Cardiac fibroblast (primary cell): ENCODE data around the gene CLN5.
"Not testable (repeated sequence)": the region's sequence is repeated elsewhere in the genome, so short reads cannot be mapped to it uniquely, and the experiment has no call there.

Experiments
- DNase-seq, 2 donors: peaks; one replicate each; pipeline versions ENCODE4 v3.0.0 to v3.0.0-alpha.2; 2010; ENCODE audit warnings: low read depth in 2 of 2
- H3K4me3 ChIP-seq, 2 donors: replicated peaks in 1 of 2; 1 replicate in 1 of 2; 2 replicates in 1 of 2; pipeline ENCODE4 v1.5.1; 2011; ENCODE audit warnings: low read depth in 2 of 2, low read length in 2 of 2, mild to moderate bottlenecking in 2 of 2, moderate library complexity in 1 of 2
- TF ChIP-seq, protein P1 (sequence below): IDR thresholded peaks from one replicate; pipeline ENCODE4 v1.5.1; 2011; ENCODE audit warnings: low read depth, mild to moderate bottlenecking, low read length, inconsistent platforms

The CLN5 gene

DNA sequence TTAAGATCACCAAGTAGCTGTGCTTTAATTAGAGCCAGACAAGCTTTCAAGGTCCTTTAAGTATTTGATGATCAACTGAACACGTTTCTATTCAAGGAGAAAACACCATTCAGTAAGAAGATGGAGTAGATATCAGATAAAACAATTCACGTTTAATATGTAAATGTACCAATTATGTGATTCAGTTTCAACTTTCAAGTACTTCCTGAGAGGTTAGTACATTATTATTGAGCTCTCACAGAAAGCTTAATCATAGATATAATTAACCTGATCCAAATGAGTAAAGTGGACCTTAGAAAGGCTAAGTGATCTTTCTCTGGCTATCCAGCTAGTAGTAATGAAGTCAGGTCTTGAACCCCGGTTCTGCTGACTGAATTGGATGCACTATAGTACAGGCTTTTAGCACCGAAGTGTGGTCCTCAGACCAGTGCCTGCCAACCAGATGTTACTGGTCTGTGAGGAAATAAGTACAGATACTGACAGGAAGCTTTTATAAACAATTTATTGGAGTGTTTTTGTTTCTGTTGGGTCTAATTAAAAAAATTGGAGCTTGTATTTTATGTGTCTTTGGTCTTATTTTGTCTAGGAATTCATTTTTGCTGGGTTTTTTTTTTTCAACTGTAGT is 10.2 kb downstream of the CLN5 start:
- TF ChIP-seq, protein P1, sequence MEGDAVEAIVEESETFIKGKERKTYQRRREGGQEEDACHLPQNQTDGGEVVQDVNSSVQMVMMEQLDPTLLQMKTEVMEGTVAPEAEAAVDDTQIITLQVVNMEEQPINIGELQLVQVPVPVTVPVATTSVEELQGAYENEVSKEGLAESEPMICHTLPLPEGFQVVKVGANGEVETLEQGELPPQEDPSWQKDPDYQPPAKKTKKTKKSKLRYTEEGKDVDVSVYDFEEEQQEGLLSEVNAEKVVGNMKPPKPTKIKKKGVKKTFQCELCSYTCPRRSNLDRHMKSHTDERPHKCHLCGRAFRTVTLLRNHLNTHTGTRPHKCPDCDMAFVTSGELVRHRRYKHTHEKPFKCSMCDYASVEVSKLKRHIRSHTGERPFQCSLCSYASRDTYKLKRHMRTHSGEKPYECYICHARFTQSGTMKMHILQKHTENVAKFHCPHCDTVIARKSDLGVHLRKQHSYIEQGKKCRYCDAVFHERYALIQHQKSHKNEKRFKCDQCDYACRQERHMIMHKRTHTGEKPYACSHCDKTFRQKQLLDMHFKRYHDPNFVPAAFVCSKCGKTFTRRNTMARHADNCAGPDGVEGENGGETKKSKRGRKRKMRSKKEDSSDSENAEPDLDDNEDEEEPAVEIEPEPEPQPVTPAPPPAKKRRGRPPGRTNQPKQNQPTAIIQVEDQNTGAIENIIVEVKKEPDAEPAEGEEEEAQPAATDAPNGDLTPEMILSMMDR = no peak
- H3K4me3 ChIP-seq = no peak overlapping the region
- DNase-seq = no peak

DNA sequence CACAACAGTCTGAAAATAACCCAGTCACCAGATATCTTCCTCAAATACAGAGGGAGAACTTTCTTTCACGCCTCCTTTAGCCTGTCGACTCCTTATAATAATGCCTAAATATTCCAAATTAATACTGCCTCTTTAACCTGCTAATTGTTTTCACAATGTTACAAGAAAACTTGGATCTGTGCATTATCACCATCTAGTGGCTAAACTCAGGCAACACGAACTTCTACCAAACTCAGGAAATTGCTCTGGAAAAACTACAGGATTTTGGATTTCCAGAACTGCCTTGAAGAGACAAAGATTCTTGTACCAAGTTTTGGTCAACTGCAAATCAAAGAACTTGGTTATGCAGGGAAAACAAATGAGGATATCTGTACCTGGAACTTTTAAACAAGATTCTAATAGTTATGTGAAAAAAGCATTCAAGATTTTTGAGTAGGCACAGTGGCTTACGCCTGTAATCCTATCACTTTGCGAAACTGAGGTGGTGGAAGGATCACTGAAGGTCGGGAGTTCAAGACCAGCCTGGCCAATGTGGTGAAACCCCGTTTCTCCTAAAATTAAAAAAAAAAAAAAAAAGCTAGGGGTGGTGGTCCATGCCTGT is 10.8 kb downstream of the CLN5 start:
- TF ChIP-seq, protein P1 = peak; percentile 73
- peak; percentile 53 to 65 for DNase-seq
- no peak overlapping the region for H3K4me3 ChIP-seq

DNA sequence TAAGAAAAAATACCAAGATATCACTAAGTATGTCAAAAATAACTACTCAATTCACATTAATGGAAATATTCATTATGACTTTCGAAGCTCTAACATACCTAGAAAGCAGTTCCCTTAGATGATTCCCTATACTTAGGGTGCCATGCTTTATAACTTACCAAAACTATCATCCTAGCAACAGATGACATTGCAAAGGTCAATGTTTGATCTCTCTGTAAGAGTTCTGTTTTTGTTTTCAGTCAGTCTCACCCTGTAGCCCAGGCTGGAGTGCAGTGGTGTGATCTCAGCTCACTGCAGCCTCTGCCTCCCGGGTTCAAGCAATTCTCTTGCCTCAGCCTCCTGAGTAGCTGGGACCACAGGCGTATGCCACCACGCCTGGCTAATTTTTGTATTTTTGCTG is 16.5 kb downstream of the CLN5 start:
- not testable (repeated sequence) for H3K4me3 ChIP-seq, DNase-seq

DNA sequence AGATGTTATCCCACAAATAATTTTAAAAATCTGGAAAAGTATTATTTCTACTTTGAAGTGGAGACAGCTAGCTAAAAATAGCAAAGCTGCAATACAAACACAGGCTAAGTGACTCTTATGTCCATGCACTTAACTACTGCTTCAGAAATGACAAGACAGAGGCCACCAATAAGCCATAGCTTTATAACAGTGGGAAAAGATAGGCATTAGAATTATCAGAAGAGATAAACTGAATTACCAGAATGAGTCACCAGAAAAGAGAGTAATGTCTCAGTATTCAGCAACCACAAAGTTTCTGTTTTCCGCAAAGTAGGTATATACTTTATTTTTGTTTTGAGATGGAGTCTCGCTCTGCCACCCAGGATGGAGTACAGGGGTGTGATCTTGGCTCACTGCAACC is 17.1 kb downstream of the CLN5 start:
- no peak for DNase-seq
- TF ChIP-seq, protein P1 = no peak
- no peak overlapping the region for H3K4me3 ChIP-seq

DNA sequence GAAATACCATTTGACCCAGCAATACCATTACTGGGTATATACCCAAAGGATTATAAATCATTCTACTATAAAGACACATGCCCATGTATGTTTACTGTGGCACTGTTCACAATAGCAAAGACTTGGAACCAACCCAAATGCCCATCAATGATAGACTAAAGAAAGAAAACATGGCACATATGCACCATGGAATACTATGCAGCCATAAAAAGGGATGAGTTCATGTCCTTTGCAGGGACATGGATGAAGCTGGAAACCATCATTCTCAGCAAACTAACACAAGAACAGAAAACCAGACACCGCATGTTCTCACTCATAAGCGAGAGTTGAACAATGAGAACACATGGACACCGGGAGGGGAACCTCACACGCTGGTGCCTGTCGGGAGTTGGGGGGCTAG is 17.8 kb downstream of the CLN5 start:
- DNase-seq, H3K4me3 ChIP-seq: not testable (repeated sequence)

DNA sequence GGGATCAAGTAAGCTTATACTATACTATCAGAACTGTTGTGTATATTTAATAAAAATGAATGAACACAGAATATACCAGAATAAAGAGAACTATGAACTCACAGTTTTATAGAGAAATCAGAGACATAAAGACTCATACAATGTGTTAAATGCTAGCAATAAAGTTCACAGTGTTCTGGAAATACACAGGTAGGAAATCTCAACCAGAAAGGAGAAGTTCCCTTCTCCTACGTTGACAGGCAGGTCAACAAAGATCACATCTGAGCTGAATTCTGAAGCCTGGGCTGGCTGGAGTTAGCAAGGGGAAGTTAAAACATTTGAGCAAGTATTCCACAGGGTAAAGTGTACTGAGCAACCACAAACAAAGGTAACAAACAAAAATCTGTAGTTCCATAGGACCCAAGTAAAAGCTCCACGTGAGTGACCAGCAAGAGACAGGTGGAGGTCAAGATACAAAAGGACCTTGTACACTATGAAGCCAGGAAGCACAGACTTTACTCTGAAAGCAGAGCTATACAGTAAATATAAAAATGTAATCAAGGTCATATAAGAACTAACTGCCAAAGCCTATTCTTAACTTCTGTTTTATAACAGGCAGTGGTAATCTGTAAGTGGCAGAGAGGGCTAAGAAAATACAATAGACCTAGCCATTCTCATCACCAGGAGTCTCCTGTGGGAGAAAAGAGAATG is 22.1 kb downstream of the CLN5 start:
- no peak overlapping the region for H3K4me3 ChIP-seq
- DNase-seq = no peak
- TF ChIP-seq, protein P1 = no peak

DNA sequence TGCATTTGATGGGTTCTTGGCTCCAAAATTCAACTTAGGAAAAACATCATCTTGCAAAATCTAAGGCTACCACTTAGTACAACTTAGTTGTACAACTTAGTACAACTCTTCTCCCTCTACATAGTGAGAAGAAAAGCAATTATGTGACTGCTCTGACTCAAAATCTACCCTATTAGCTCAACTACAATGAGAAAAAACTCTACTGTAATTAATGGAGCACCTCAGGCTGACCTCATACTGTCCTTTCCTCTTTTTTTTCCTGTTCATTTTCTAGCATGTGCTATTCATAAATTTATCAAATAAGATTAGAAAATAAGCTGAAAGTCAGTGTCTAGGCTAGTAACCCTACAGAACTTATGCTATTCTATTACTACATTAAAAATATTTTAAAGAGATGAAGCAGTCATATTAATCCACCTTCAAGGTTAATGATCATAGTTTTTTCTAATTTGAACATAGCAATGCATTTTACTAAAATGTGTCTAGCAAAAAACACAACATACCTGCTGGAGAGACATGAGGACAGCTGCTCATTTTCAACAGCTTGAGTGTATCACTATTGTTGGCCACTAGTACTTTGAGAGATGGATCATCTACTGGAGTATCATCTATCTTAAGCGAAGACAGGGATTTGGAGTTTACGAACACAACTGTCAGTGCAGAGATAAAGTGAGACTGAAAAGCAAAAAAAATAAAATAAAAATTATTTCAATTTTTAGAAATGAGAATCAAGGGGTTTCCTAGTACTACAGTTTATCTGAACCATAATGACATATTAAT is 23.2 kb downstream of the CLN5 start:
- no peak overlapping the region for H3K4me3 ChIP-seq
- TF ChIP-seq, protein P1 = no peak
- no peak for DNase-seq
